Ishikawa (cell line): Measurements from ENCODE around the gene MAP3K5.

Source experiments
- CEBPB ChIP-seq: IDR thresholded peaks from 2 replicates; pipeline ENCODE4 v1.6.1; 2012
- CREB1 ChIP-seq: IDR thresholded peaks from 2 replicates; pipeline ENCODE4 v1.6.1; 2012; ENCODE audit warnings: low read depth
- EGR1 ChIP-seq: IDR thresholded peaks from 2 replicates; pipeline ENCODE4 v1.6.1; 2012
- EP300 ChIP-seq: IDR thresholded peaks from 2 replicates; pipeline ENCODE4 v1.6.1; 2012; ENCODE audit warnings: borderline replicate concordance
- FOXM1 ChIP-seq: IDR thresholded peaks from 2 replicates; pipeline ENCODE4 v1.6.1; 2012; ENCODE audit warnings: low read depth, borderline replicate concordance
- MAX ChIP-seq: IDR thresholded peaks from 2 replicates; pipeline ENCODE4 v1.6.1; 2012
- NFIC ChIP-seq: IDR thresholded peaks from 2 replicates; pipeline ENCODE4 v1.6.1; 2012
- RAD21 ChIP-seq: IDR thresholded peaks from 2 replicates; pipeline ENCODE4 v1.6.1; 2012; ENCODE audit warnings: low read depth
- TAF1 ChIP-seq: IDR thresholded peaks from 2 replicates; pipeline ENCODE4 v1.6.1; 2012; ENCODE audit warnings: low read depth, mild to moderate bottlenecking
- TCF12 ChIP-seq: IDR thresholded peaks from 2 replicates; pipeline ENCODE4 v1.6.1; 2012; ENCODE audit warnings: low read depth
- TEAD4 ChIP-seq: IDR thresholded peaks from 2 replicates; pipeline ENCODE4 v1.6.1; 2012
- YY1 ChIP-seq: IDR thresholded peaks from 2 replicates; pipeline ENCODE4 v1.6.1; 2012; ENCODE audit warnings: low read depth
- ZBTB7A ChIP-seq: IDR thresholded peaks from 2 replicates; pipeline ENCODE4 v1.6.1; 2012; ENCODE audit warnings: low read depth
- TF ChIP-seq, protein P1 (sequence below): IDR thresholded peaks from 2 replicates; pipeline ENCODE4 v1.6.1; 2012; ENCODE audit warnings: low read depth, mild to moderate bottlenecking
- TF ChIP-seq, protein P2 (sequence below): IDR thresholded peaks from 2 replicates; pipeline ENCODE4 v1.6.1; 2012

The MAP3K5 gene

GRCh38 chr6:136550045-136550329 is 242.3 kb downstream of the MAP3K5 start:
- TF ChIP-seq FOXM1 = no peak
- TF ChIP-seq ZBTB7A = no peak
- TF ChIP-seq NFIC = no peak
- TF ChIP-seq RAD21 = no peak
- TF ChIP-seq EGR1 = no peak
- TF ChIP-seq TEAD4 = no peak
- TF ChIP-seq TAF1 = no peak
- TF ChIP-seq MAX = no peak
- no peak for TF ChIP-seq TCF12
- TF ChIP-seq CREB1 = no peak
- TF ChIP-seq, protein P1, sequence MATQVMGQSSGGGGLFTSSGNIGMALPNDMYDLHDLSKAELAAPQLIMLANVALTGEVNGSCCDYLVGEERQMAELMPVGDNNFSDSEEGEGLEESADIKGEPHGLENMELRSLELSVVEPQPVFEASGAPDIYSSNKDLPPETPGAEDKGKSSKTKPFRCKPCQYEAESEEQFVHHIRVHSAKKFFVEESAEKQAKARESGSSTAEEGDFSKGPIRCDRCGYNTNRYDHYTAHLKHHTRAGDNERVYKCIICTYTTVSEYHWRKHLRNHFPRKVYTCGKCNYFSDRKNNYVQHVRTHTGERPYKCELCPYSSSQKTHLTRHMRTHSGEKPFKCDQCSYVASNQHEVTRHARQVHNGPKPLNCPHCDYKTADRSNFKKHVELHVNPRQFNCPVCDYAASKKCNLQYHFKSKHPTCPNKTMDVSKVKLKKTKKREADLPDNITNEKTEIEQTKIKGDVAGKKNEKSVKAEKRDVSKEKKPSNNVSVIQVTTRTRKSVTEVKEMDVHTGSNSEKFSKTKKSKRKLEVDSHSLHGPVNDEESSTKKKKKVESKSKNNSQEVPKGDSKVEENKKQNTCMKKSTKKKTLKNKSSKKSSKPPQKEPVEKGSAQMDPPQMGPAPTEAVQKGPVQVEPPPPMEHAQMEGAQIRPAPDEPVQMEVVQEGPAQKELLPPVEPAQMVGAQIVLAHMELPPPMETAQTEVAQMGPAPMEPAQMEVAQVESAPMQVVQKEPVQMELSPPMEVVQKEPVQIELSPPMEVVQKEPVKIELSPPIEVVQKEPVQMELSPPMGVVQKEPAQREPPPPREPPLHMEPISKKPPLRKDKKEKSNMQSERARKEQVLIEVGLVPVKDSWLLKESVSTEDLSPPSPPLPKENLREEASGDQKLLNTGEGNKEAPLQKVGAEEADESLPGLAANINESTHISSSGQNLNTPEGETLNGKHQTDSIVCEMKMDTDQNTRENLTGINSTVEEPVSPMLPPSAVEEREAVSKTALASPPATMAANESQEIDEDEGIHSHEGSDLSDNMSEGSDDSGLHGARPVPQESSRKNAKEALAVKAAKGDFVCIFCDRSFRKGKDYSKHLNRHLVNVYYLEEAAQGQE = no peak
- no peak for TF ChIP-seq EP300

GRCh38 chr6:136549300-136550044 is 242.8 kb downstream of the MAP3K5 start:
- no peak for TF ChIP-seq TAF1
- TF ChIP-seq RAD21 = no peak
- no peak for TF ChIP-seq FOXM1
- TF ChIP-seq ZBTB7A = no peak
- TF ChIP-seq EP300 = no peak
- no peak for TF ChIP-seq CREB1
- TF ChIP-seq, protein P2, sequence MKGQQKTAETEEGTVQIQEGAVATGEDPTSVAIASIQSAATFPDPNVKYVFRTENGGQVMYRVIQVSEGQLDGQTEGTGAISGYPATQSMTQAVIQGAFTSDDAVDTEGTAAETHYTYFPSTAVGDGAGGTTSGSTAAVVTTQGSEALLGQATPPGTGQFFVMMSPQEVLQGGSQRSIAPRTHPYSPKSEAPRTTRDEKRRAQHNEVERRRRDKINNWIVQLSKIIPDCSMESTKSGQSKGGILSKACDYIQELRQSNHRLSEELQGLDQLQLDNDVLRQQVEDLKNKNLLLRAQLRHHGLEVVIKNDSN = no peak
- TF ChIP-seq CEBPB = no peak
- no peak for TF ChIP-seq TCF12
- TF ChIP-seq MAX = no peak
- no peak for TF ChIP-seq NFIC
- TF ChIP-seq, protein P1 = no peak
- no peak for TF ChIP-seq YY1
- no peak for TF ChIP-seq TEAD4
- no peak for TF ChIP-seq EGR1

GRCh38 chr6:136548582-136549299 is 243.5 kb downstream of the MAP3K5 start:
- no peak for TF ChIP-seq CEBPB
- TF ChIP-seq YY1 = no peak
- no peak for TF ChIP-seq EP300
- TF ChIP-seq EGR1 = no peak
- TF ChIP-seq CREB1 = no peak

GRCh38 chr6:136547871-136548270 is 244.4 kb downstream of the MAP3K5 start:
- TF ChIP-seq RAD21 (no peak), EP300 (no peak), TCF12 (no peak), YY1 (no peak), TEAD4 (no peak), EGR1 (no peak), NFIC (no peak), FOXM1 (no peak), CEBPB (no peak), CREB1 (no peak), ZBTB7A (no peak), TAF1 (no peak), MAX (no peak)
- TF ChIP-seq, protein P2 = no peak
- TF ChIP-seq, protein P1 = no peak
